ENCODE measurements around the gene PDCL2. TPM values are rescaled to one million over a fixed set of nuclear protein-coding genes. Genes with fewer than 3 reads are reported as not detected.
A peak's percentile ranks its signal among the peaks of the same experiment; 100 is the strongest.
"Not testable (repeated sequence)": the region's sequence is repeated elsewhere in the genome, so short reads cannot be mapped to it uniquely, and the experiment has no call there.

The PDCL2 gene, protein sequence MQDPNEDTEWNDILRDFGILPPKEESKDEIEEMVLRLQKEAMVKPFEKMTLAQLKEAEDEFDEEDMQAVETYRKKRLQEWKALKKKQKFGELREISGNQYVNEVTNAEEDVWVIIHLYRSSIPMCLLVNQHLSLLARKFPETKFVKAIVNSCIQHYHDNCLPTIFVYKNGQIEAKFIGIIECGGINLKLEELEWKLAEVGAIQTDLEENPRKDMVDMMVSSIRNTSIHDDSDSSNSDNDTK
- not detected for total RNA-seq

DNA sequence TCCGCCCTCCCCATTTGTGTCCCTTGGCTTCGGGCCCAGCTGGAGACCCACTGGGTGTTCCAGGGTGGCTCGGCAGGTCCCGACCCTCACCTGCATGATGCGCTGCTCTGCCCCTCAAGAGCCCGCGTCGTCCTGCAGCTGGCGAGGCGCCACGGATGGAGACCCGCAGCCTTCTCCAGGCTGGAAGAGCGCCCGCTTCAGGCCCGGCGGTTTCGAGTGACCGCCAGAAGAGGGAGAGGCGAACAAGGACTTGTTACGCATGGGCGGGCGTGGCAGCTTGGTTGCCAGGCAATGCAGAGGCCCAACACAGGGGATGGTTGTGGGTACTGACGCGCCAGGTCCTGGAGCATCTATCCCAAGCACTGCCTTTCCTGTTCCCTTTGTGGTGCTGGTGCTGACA lies at the start of gene PDCL2:
TSS of gene PDCL2 (minus strand) at position 232 of the 400 bp plus-strand sequence. CDS start at position 96, 136 bp downstream.
- no peak for DNase-seq (ENCODE audit: low spot score in 2 of 2)
- no peak for FAIRE-seq

DNA sequence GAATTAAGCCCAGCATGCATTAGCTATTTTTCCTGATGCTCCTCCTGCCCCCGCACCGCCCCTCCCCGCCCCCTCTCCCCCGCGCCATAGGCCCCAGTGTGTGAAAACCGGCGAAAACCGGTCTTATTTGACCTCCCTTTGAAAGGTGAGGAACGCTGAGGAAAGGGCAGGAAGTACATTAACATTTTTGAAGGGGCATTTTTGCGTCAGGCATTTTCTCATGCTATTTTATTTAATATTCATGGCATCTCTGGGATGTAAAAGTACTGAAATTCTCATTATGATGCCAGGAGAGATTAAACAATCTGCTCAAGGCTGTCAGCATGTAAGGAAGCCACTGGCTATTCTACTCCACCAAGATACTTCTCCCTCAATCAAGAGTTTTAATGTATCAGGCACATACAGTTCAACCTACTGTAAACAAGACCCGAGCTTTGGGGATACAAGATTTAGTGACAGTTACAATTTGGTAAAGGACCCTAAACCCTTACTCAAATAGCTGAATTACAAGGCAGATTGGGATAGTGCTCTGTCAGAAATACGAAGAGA lies 45.3 kb upstream of the PDCL2 start:
- DNase-seq (ENCODE audit: low spot score in 2 of 2), result no peak
- FAIRE-seq, result no peak

DNA sequence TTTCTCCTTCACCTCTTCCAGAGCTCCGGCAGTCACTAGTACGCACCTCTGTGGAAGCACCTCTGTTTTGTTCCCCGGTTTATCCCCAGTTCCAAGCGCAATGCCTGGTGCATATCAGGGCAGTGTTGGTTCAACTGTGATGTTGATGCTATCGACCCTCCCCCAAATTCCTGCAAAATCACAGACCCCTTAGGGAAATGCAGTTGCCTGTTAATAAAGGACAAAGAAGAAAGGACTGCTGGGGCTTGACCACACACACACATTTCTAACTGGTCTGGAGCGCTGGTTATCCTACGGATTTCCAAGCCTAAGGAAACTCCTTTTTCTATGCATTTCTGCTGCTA lies 44.6 kb upstream of the PDCL2 start:
- FAIRE-seq (no peak), DNase-seq (ENCODE audit: low spot score in 2 of 2) (no peak)

DNA sequence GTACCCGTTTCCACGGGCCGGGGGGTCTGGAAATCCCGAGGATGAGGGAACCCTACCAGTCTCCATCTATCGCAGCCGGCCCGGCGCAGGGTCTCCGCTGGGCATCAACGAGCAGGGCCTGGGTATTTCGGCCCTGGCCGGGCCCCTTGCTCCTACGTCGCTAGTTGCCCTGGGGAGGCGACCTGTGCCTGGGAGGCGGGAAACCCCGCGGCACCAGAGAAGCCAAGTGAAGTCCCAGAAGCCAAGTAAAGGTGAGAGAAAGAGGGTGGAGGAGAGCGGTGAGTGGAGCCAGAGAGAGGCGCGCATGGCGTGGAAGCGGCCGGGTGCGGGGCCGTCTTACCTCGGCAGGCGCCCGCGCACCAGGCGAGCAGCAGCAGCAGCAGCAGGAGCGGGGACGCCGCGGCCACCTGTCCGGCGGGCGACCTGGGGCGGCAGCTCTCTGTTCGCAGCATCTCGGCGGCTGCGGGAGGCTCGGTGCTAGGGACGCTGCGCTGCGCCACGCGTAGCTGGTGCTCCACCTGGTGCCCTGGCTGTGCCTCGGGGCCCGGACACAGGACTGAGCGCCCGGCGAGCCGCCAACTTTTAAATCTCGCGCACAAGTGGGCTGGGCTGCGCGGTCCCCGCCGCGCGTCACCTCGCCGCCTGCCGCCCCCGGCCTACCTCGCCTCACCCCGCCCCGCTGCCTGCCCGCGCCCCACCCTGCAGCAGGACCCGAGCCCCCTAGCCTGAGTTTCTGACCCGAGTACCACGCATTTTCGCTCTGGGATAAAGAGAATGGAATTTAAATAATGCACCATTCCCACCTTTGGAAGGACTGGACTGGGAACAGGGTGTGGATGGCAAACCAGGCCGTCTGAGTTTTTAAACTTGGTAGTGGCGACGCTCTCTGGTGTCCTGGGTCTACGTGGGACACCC lies 44.0 kb upstream of the PDCL2 start, which contains the start of gene NMU:
TSS of gene NMU (minus strand) at position 558 of the 915 bp plus-strand sequence. CDS start at position 452, 106 bp downstream.
- peak in 1 of 2 donors; percentile 33 for DNase-seq (ENCODE audit: low spot score in 2 of 2)
- no peak for FAIRE-seq

DNA sequence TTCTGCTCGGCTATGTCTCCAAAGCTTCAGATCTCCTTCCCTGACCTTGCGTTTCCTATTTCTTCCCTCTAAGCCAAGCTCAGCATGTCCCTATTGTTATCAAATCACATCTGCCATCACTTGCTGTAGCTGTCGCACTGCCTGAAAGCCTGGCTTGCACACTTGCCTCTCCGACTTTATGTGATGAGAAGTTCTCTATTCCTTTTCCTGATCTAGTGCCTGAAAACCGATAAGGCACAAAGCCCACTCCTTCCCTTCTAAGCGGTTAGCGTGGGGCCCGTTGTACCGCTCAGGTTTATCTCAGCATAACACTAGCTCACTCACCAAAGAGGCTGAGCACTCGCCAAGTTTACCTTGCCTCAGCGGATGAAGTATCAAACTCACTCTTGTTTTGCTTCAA lies 43.2 kb upstream of the PDCL2 start:
- DNase-seq (ENCODE audit: low spot score in 2 of 2), result no peak

DNA sequence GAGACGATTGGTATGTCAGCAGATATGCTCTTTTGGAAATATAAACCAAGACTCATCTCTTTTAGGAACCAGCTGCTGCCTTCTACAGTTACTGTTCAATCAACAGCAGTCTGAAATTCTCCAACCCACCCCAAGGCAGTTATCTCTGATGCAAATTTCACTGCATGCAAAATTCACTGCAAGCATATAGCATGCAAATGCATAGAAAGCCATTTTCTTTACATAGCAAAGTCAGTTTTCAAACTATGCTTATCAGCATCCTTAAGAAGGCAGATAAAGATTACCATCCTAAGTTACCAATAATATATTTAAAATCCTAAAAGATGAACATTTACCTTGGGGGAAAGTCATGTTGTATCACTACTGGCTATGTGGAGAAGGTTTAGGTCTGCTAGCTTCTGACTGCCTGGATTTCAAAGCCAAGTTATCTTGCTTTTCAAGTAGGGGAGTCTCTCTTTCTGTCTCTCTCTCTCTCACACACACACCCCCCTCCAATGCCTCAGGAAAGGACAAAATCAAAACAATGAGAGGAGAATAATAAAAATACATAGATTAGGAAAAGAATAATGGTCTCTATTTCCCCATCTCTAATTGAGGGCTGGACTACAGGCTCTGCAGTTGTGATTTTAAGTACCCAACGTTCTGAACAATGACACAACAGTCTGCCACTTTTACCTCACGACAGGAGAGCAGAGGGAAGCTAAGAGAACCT lies 42.5 kb upstream of the PDCL2 start:
- DNase-seq (ENCODE audit: low spot score in 2 of 2) (no peak), FAIRE-seq (no peak)

More for the DNA sequence above, 43.2 kb upstream of the PDCL2 start:
- FAIRE-seq, result no peak

DNA sequence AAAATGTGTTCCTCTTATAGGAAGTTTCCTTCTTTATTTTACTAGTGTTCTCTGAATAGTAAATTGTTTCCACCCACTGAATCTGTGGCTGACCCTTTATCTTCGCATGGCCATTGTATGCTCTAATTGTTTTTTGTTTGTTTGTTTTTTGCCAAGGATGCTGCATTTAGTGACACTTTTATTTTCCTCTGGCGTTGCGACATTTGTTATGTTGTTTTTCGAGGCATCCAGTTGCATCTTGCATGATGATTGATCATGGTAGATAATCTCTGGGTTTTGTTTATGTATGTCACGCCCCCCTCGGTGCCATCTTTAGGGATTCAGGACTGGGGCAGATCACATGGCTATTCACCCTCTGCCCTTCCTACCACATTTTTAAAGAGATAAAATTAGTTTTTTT lies 41.9 kb upstream of the PDCL2 start:
- DNase-seq (ENCODE audit: low spot score in 2 of 2) (no peak), FAIRE-seq (no peak)

DNA sequence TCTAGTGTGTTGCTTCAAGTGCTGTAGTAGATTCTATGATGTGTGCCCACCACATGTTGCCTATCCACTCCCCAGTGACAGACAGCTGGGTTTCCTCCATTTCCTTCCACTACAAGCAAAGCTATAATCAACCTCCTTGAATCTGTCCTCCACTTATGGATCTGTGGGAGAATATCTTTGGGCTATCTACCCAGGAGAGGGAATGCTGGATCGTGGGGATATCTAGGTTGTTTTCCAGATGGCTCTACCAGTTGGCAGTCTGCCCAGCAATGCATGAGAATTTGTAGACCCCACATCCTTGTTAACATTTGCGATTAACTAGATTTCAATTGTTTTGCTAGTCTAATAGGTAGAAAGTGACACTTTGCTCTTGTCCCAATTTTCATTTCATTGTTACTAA lies 33.8 kb upstream of the PDCL2 start:
- DNase-seq (ENCODE audit: low spot score in 2 of 2) (no peak), FAIRE-seq (no peak)

DNA sequence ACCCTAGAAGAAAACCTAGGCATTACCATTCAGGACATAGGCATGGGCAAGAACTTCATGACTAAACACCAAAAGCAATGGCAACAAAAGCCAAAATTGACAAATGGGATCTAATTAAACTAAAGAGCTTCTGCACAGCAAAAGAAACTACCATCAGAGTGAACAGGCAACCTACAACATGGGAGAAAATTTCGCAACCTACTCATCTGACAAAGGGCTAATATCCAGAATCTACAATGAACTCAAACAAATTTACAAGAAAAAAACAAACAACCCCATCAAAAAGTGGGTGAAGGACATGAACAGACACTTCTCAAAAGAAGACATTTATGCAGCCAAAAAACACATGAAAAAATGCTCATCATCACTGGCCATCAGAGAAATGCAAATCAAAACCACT lies 32.0 kb upstream of the PDCL2 start:
- not testable (repeated sequence) for DNase-seq (ENCODE audit: low spot score in 2 of 2); FAIRE-seq

DNA sequence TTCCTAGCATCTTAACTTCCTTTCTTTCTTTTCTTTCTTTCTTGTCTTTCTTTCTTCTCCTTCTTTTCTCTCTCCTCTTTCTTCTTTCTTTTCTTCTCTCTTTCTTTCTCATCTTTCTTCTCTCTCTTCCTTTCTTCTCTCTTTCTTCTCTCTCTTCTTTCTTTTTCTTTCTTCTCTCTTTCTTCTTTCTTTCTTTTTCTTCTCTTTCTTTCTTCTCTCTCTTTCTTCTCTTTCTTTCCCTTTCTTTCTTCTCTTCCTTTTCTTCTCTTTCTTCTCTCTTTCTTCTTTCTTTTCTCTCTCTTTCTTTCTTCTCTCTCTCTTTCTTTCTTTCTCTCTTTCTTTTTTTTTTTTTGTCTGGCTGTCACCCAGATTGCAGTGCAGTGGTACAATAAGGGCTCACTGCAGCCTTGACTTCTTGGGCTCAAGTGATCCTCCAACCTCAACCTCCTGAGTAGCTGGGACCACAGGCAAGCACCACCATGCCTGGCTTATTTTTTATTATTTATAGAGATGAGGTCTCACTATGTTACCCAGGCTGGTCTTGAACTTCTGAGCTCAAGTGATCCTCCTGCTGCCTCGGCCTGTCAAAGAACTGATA lies 26.6 kb upstream of the PDCL2 start:
- DNase-seq (ENCODE audit: low spot score in 2 of 2) (no peak), FAIRE-seq (no peak)

DNA sequence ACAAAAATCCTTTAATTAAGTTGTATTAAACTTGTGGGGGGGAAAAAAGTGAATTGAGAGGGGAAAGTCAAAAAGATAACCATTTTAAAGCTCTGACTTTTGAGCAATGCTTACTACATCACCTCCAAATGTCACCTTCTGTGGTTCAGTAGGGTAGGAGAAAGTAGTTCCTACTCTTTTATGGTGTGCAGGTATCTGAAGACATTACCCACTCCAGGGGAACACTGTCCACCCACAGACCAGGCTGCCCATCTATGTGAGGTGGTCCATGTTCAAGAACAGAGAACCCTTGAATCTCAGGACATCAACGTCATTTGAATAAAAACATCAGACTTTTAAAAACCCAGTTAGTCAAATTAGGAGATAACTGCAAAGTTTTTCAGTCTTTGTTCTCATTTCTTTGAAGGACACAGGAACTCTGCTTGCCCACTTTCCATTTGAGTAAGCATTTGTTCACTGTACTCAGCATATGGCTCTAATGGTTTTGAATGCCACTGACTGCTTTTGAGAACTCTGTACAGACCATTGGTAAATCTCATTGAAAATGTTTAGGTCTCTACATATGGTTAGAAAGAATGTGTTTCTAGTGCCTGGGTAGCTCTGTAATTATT lies 25.6 kb upstream of the PDCL2 start:
- no peak for FAIRE-seq

DNA sequence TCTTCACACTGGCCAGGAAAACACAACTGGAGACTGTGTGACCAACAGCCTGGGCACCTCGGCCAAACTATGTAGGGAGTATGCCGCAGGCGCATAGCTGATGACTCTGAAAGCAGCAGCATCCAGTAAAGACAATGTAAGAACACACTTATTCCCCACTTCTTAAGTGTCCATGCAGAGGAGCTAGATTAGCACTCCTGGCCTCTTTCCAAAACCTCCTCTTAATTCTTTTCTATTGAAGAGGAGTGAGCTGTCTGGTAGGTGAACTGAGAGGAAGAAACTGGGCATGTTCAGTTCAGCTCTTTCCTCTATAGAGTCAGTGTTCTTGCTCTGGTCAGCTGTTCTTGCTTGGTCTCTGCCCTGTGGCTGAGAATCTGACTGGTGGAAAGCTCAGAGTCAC lies 23.0 kb upstream of the PDCL2 start:
- no peak for DNase-seq (ENCODE audit: low spot score in 2 of 2)
- FAIRE-seq, result no peak

More for the DNA sequence above, 25.6 kb upstream of the PDCL2 start:
- DNase-seq (ENCODE audit: low spot score in 2 of 2), result no peak

DNA sequence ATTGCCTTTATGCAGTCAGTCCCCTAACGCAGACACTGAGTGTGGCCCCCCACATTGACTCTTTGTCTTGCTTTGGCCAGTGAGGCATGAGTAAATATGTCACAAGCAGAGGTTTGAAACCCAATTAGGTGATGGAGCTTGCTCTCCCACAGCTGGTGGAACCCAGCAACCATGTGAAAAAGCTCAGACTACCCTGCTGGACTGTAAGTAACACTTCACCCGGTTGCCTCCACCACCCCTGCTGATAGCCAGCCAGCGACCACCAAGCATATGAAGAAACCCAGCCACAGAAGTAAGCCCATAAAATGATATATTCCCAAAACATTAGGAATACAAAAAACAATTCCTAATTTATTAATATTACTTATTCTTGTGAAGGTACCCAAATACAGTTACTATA lies 21.6 kb upstream of the PDCL2 start:
- DNase-seq (ENCODE audit: low spot score in 2 of 2) (no peak), FAIRE-seq (no peak)

DNA sequence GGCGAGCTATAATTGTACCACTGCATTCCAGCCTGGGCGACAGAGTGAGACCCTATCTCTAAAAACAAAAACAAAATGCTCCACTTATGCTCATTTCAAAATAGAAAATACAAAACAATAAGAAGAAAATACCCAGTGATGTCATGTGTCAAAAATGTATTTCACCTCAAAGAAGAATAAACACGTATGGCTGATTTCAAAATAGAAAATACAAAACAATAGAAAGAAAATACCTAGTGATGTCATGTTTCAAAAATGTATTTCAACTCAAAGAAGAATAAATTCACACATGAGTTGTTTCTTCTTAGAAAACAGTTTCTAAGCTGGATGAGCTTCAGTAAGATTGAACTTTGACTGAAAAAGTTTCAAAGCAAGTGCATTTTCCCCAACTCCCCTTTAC lies 20.3 kb upstream of the PDCL2 start:
- DNase-seq (ENCODE audit: low spot score in 2 of 2), result no peak
- FAIRE-seq, result no peak

DNA sequence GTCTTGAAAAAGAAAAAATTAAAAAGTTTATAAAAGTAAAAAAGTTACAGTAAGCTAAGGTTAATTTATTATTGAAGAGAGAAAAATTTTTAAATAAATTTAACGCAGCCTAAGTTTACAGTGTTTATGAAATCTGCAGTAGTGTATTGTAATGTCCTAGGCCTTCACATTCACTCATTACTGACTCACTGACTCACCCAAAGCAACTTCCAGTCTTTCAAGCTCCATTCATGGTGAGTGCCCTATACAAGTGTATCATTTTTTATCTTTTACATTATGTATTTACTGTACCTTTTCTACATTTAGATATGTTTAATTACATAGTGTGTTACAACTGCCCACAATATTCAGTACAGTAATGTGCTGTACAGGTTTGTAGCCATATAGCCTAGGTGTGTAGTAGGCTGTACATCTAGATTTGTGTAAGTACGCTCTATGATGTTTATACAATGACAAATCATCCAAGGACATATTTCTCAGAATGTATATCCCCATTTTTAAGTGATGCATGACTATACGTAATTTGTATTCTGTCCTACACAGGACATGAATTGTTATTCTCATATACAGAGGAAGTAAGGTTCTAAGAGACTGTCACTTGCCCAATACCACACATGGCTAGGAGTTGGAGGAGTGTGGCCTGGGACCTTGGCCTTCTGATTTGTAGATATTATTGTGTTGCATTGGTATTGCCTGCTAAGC lies 19.5 kb upstream of the PDCL2 start:
- no peak for DNase-seq (ENCODE audit: low spot score in 2 of 2)
- FAIRE-seq, result no peak

DNA sequence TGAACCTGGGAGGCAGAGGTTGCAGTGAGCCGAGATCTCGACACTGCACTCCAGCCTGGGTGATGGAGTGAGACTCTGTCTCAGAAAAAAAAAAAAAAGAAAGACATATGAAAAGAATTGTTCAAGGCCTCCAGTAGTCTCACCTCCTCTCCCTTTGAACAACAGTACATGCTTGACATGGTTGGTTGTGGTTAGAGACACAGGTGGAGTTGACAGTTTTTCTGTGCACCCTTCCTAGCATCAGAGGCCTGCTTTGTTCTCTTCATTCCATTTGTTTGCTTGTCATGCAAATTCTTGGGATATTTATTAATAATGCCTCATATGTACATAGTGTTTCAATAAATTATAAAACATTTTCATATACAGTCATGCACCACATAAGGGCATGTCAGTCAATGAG lies 18.3 kb upstream of the PDCL2 start:
- DNase-seq (ENCODE audit: low spot score in 2 of 2), result no peak
- no peak for FAIRE-seq

DNA sequence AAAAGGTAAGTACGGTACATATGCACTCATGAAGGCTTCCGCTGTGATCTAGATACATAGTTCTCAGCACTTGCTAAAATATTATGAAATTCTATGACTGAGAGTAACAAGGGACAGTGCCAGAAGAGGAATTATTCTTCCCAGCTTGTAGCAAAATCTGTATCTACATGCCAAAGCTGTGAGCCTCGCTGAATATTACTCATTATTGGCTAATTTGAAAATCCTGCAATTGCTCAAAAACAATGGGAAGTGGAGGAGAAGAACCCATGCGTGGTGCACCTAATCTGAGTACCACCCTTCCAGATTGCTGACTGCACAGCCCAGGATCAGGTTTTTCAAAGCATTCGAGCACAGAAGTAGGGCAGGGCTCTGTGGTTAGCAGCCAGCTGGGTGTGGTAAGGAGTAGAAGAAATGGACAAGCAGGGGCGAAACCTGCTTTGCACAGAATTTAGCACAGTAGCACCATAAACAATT lies 17.4 kb upstream of the PDCL2 start:
- DNase-seq (ENCODE audit: low spot score in 2 of 2) (no peak), FAIRE-seq (no peak)

DNA sequence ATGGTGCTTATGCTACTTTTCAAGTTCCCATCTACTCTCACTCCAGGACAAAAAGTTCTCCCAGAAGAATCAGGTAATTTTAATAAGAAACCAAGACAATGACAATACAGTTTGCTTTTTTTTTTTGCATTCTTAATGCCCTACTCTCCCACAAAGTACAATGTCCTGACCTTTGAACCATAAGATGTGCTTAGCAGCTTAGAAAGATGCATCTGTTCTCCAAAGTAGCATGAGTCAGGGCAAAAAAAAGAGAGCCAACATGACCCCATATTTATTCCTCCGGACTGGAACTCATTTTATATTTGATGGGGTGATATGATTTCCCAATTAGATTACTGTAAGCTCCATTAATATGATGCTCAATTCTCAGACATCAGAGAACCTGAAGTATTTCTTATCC lies 16.5 kb upstream of the PDCL2 start:
- FAIRE-seq, result no peak
- no peak for DNase-seq (ENCODE audit: low spot score in 2 of 2)

DNA sequence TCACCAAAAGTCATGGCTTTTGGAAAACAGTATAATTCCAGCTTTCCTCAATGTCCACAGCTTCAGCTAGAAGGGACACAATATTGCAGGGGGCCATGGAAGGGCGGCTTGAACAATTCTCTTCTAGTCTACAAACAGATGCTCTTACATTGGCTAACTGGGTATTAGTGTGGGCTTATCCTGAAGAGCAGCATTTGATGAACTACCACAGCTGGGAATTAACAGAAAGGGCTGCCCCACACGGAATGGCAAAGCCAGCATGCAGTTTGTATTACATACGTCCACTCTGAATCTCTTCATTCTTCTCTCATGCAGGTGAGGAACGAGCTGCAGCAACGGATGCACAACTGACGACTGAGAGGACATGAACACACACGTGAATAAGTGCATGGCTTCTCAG lies 13.0 kb upstream of the PDCL2 start:
- FAIRE-seq (no peak), DNase-seq (ENCODE audit: low spot score in 2 of 2) (no peak)
